MM.1S (cell line): ENCODE results near the gene PYM1.
"Not testable (repeated sequence)": the region's sequence is repeated elsewhere in the genome, so short reads cannot be mapped to it uniquely, and the experiment has no call there.

Experiments used
- DNase-seq: peaks from one replicate; pipeline ENCODE4 v3.0.0-alpha.2; 2015
- H2AFZ ChIP-seq: fragments of 300-600 bp; sonication (generic); 2 replicates; pipeline ENCODE4 v1.6.0; 2016; ENCODE audit warnings: antibody characterized with exemption, low read length
- H3F3A ChIP-seq: fragments of 300-600 bp; sonication (generic); 2 replicates; pipeline ENCODE4 v1.6.1; 2016; ENCODE audit warnings: mild to moderate bottlenecking, antibody characterized with exemption, low read length, moderate library complexity, mixed read lengths; ENCODE audit not compliant: insufficient read depth
- H3K27ac ChIP-seq: fragments of 300-600 bp; sonication (generic); 2 replicates; pipeline ENCODE4 v1.5.1; 2016; ENCODE audit warnings: mild to moderate bottlenecking, low read length
- H3K27me3 ChIP-seq: fragments of 300-600 bp; sonication (generic); replicated peaks from 2 replicates; pipeline ENCODE4 v1.6.0; 2016; ENCODE audit warnings: low read length; ENCODE audit not compliant: insufficient read depth
- H3K36me3 ChIP-seq: fragments of 300-600 bp; sonication (generic); replicated peaks from 2 replicates; pipeline ENCODE4 v1.6.1; 2016; ENCODE audit warnings: mild to moderate bottlenecking, low read length, mixed read lengths; ENCODE audit not compliant: insufficient read depth
- H3K4me1 ChIP-seq: fragments of 300-600 bp; sonication (generic); 2 replicates; pipeline ENCODE4 v1.6.1; 2016; ENCODE audit warnings: low read length, mixed read lengths
- H3K4me2 ChIP-seq: fragments of 300-600 bp; sonication (generic); 2 replicates; pipeline ENCODE4 v1.6.0; 2016; ENCODE audit warnings: low read depth, low read length
- H3K4me3 ChIP-seq: fragments of 300-600 bp; sonication (generic); 2 replicates; pipeline ENCODE4 v1.5.1; 2016; ENCODE audit warnings: low read length, mixed read lengths
- H3K79me2 ChIP-seq: fragments of 300-600 bp; sonication (generic); 2 replicates; pipeline ENCODE4 v1.6.1; 2016; ENCODE audit warnings: mixed run types, low read length, mixed read lengths
- H3K9ac ChIP-seq: fragments of 300-600 bp; sonication (generic); 2 replicates; pipeline ENCODE4 v1.6.1; 2016; ENCODE audit warnings: low read length, mixed read lengths
- H3K9me2 ChIP-seq: fragments of 300-600 bp; sonication (generic); replicated peaks from 2 replicates; pipeline ENCODE4 v1.6.1; 2016; ENCODE audit warnings: mild to moderate bottlenecking, low read length, mixed read lengths; ENCODE audit not compliant: insufficient read depth
- H3K9me3 ChIP-seq: fragments of 300-600 bp; sonication (generic); replicated peaks from 2 replicates; pipeline ENCODE4 v1.6.1; 2016; ENCODE audit warnings: mild to moderate bottlenecking, low read length, mixed read lengths; ENCODE audit not compliant: insufficient read depth
- H4K20me1 ChIP-seq: fragments of 300-600 bp; sonication (generic); 2 replicates; pipeline ENCODE4 v1.6.1; 2016; ENCODE audit warnings: mild to moderate bottlenecking, low read length, moderate library complexity, mixed read lengths; ENCODE audit not compliant: insufficient read depth
- CTCF ChIP-seq: fragments of 300-600 bp; sonication (generic); IDR thresholded peaks from 2 replicates; pipeline ENCODE4 v1.5.1; 2016; ENCODE audit warnings: antibody characterized with exemption, low read length, mixed read lengths
- EZH2 ChIP-seq: fragments of 300-600 bp; sonication (generic); optimal IDR thresholded peaks from 2 replicates; pipeline ENCODE3; 2017; ENCODE audit warnings: low read depth, mild to moderate bottlenecking, antibody characterized with exemption, low read length, mixed read lengths
- EZH2phosphoT487 ChIP-seq: fragments of 300-600 bp; sonication (generic); IDR thresholded peaks from 2 replicates; pipeline ENCODE4 v1.6.1; 2018; ENCODE audit warnings: antibody characterized with exemption, low read length

PYM1 gene

GRCh38 chr12:55926738-55927587, 731 bp downstream of the PYM1 start:
- Histone ChIP-seq H3K27ac (peak overlapping the region; percentile 86), H2AFZ (peak overlapping the region; percentile 88)

GRCh38 chr12:55925870-55926737, 1.6 kb downstream of the PYM1 start:
- DNase-seq = no peak
- peak overlapping the region; percentile 94 for H3K4me2 ChIP-seq
- H3K9me3 ChIP-seq = no peaks in the 10 kb centered on the region
- H3K27ac ChIP-seq = peak overlapping the region; percentile 86; the same call in 1 of the 2 replicates
- peaks cover 39% of the 10 kb centered on the region for H3F3A ChIP-seq
- H2AFZ ChIP-seq = peak overlapping the region; percentile 88
- H3K9me2 ChIP-seq = no peaks in the 10 kb centered on the region
- peak overlapping the region; percentile 94 for H3K4me3 ChIP-seq
- H4K20me1 ChIP-seq = no peaks in the 10 kb centered on the region; the same call in 1 of the 2 replicates
- H3K9ac ChIP-seq = peak overlapping the region; percentile 87
- H3K27me3 ChIP-seq = no peaks in the 10 kb centered on the region
- H3K4me1 ChIP-seq = peaks cover 28% of the 10 kb centered on the region
- no peak for TF ChIP-seq EZH2
- H3K79me2 ChIP-seq = peaks cover 60% of the 10 kb centered on the region
- H3K36me3 ChIP-seq = peaks cover 3% of the 10 kb centered on the region; the same call in 1 of the 2 replicates

More at GRCh38 chr12:55926738-55927587, 731 bp downstream of the PYM1 start:
- Histone ChIP-seq H3K36me3 (peaks cover 3% of the 10 kb centered on the region; the same call in 1 of the 2 replicates), H3K9me2 (no peaks in the 10 kb centered on the region), H3K4me2 (peak overlapping the region; percentile 94), H3K9ac (peak overlapping the region; percentile 87), H3K4me3 (peak overlapping the region; percentile 94), H4K20me1 (no peaks in the 10 kb centered on the region), H3F3A (peaks cover 39% of the 10 kb centered on the region), H3K9me3 (no peaks in the 10 kb centered on the region), H3K79me2 (peaks cover 51% of the 10 kb centered on the region), H3K4me1 (peaks cover 34% of the 10 kb centered on the region), H3K27me3 (no peaks in the 10 kb centered on the region)
- peak; percentile 91 for DNase-seq
- TF ChIP-seq EZH2 (no peak), CTCF (peak; percentile 76)

- Histone ChIP-seq H4K20me1 (no peaks in the 10 kb centered on the region; the same call in 1 of the 2 replicates), H3K4me2 (peak overlapping the region; percentile 94), H3K9me3 (no peaks in the 10 kb centered on the region), H3K4me1 (peaks cover 22% of the 10 kb centered on the region), H3K79me2 (peaks cover 67% of the 10 kb centered on the region), H3K4me3 (no peak overlapping the region), H3K36me3 (peaks cover 3% of the 10 kb centered on the region; the same call in 1 of the 2 replicates), H3K27me3 (no peaks in the 10 kb centered on the region), H2AFZ (no peak overlapping the region), H3K27ac (no peak overlapping the region), H3K9me2 (no peaks in the 10 kb centered on the region), H3K9ac (no peak overlapping the region), H3F3A (peaks cover 39% of the 10 kb centered on the region)
- no peak for TF ChIP-seq CTCF
- no peak for TF ChIP-seq EZH2
- TF ChIP-seq EZH2phosphoT487 = no peak
- no peak for DNase-seq
These were observed 2.3 kb downstream of the PYM1 start for GRCh38 chr12:55925371-55925770.

GRCh38 chr12:55923648-55924047, 4.0 kb downstream of the PYM1 start:
- not testable (repeated sequence) for H3K9ac ChIP-seq, H3K36me3 ChIP-seq, H3K9me2 ChIP-seq, H3K27ac ChIP-seq, H3K4me3 ChIP-seq, DNase-seq, H2AFZ ChIP-seq, H3K9me3 ChIP-seq, H3K4me1 ChIP-seq, H4K20me1 ChIP-seq, H3K4me2 ChIP-seq, H3K27me3 ChIP-seq
- peaks cover 24% of the 10 kb centered on the region for H3F3A ChIP-seq
- H3K79me2 ChIP-seq = peaks cover 84% of the 10 kb centered on the region
